ENCODE measurements around the gene CASTOR2. TPM values are rescaled to one million over a fixed set of nuclear protein-coding genes. Genes with fewer than 3 reads are reported as not detected.
"Not testable (repeated sequence)": the region's sequence is repeated elsewhere in the genome, so short reads cannot be mapped to it uniquely, and the experiment has no call there.

The CASTOR2 gene
- total and polyA plus RNA-seq, 12 donors, result 0.47 to 48.4 (median 17.3) TPM

- WGBS, 4 donors, result 84 to 96% (median 92%) methylated on average over 8 of the region's 8 CpGs
- no peaks in the 10 kb centered on the region for H3K9me3 ChIP-seq (replicated peaks in 1 of 3)
- H3K36me3 ChIP-seq (replicated peaks in 1 of 2), result peaks cover 0 to 92% of the 10 kb centered on the region in 2 donors
- TF ChIP-seq CTCF (IDR thresholded peaks at IDR 0.05) (no peak), POLR2A (IDR thresholded peaks at IDR 0.05) (no peak)
- H3K27me3 ChIP-seq, result no peaks in the 10 kb centered on the region
- DNase-seq, result no peak
- no peaks in the 10 kb centered on the region for H3K4me1 ChIP-seq (replicated peaks in 1 of 2)
- intact Hi-C loops (cut with DNase I), result no loop called here
- H3K27ac ChIP-seq, result no peak overlapping the region
- H3K4me3 ChIP-seq, result no peak overlapping the region
Observed at GRCh38 chr7:75064291-75064690, 99.8 kb downstream of the CASTOR2 start.

DNA sequence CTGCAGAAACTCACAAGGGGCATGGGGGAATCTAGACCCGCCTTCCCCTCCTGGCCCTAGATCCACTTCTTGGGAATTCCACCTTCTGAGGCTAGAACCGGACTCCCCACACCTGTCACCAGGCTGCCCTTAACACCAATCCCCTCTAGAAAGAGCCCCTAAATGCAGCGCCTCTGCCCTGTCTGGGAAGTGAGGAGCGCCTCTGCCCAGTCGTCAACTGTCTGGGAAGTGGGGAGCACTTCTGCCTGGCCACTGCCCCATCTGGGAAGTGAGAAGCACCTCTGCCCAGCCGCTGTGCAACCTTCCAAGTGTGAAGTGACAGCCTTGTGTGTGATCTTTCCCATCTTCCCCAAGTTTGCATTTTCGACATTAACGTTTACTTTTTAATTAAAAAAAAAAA is 100.3 kb downstream of the CASTOR2 start:
- Histone ChIP-seq H3K27ac (no peak overlapping the region), H3K36me3 (replicated peaks in 1 of 2) (peaks cover 0 to 92% of the 10 kb centered on the region in 2 donors), H3K4me3 (no peak overlapping the region), H3K27me3 (no peaks in the 10 kb centered on the region), H3K4me1 (replicated peaks in 1 of 2) (no peaks in the 10 kb centered on the region), H3K9me3 (replicated peaks in 1 of 3) (no peaks in the 10 kb centered on the region)
- TF ChIP-seq POLR2A (IDR thresholded peaks at IDR 0.05), result no peak
- no peak for TF ChIP-seq CTCF (IDR thresholded peaks at IDR 0.05)
- no peak for DNase-seq
- intact Hi-C loops (cut with DNase I), result no loop called here
- 93 to 97% (median 96%) methylated on average over 8 of the region's 8 CpGs for WGBS, 4 donors

GRCh38 chr7:75066521-75066920 is 102.0 kb downstream of the CASTOR2 start:
- TF ChIP-seq CTCF (IDR thresholded peaks at IDR 0.05) (no peak), POLR2A (IDR thresholded peaks at IDR 0.05) (no peak)
- 92 to 97% (median 94%) methylated on average over 8 to 9 of the region's 9 CpGs for WGBS, 4 donors
- DNase-seq, result peak in 1 of 7 donors; percentile 13
- Histone ChIP-seq H3K36me3 (replicated peaks in 1 of 2) (peaks cover 0 to 82% of the 10 kb centered on the region in 2 donors), H3K27ac (no peak overlapping the region), H3K4me3 (no peak overlapping the region), H3K4me1 (replicated peaks in 1 of 2) (no peaks in the 10 kb centered on the region), H3K27me3 (no peaks in the 10 kb centered on the region), H3K9me3 (replicated peaks in 1 of 3) (no peaks in the 10 kb centered on the region)
- intact Hi-C loops (cut with DNase I), result no loop called here

DNA sequence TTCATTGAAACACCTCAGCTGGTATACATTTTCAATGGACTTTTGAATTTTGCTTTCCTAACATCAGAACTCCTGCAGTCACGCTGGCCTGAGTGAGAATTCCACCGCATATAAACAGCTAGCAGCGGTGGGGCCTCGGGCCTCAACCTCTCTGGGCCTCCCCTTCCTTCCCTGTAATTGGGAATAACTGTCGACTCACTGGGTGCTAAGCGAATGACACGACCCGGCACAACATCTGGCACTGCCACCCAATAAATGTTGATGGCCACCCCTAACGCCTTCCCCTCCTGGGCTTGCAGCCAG is 108.4 kb downstream of the CASTOR2 start:
- no peak for DNase-seq
- Histone ChIP-seq H3K27me3 (no peaks in the 10 kb centered on the region), H3K36me3 (replicated peaks in 1 of 2) (peaks cover 0 to 20% of the 10 kb centered on the region in 2 donors), H3K4me1 (replicated peaks in 1 of 2) (peaks cover 0 to 9% of the 10 kb centered on the region in 2 donors), H3K9me3 (replicated peaks in 1 of 3) (no peaks in the 10 kb centered on the region), H3K4me3 (peak overlapping the region; percentile 16 to 85 (median 80)), H3K27ac (peak overlapping the region in 4 of 5 donors; percentile 74 to 95 (median 93))
- WGBS, 4 donors, result 1 to 4% (median 2%) methylated on average over 6 to 9 of the region's 9 CpGs
- no peak for TF ChIP-seq POLR2A (IDR thresholded peaks at IDR 0.05)
- TF ChIP-seq CTCF (IDR thresholded peaks at IDR 0.05), result no peak
- intact Hi-C loops (cut with DNase I), result no loop called here

- DNase-seq, result peak in 3 of 7 donors; percentile 2 to 42 (median 11)
- intact Hi-C loops (cut with DNase I), result not testable (repeated sequence)
- H3K27ac ChIP-seq, result peak overlapping the region in 4 of 5 donors; percentile 74 to 95 (median 93)
Observed at GRCh38 chr7:75074262-75074641, 109.7 kb downstream of the CASTOR2 start.

More at GRCh38 chr7:75074262-75074641, 109.7 kb downstream of the CASTOR2 start:
- WGBS, 4 donors, result 77 to 92% (median 78%) methylated on average over 4 to 6 of the region's 8 CpGs; no CpG with 5 or more reads in 1 of the 4 donors
- not testable (repeated sequence) for H3K9me3 ChIP-seq (replicated peaks in 1 of 3); H3K4me1 ChIP-seq (replicated peaks in 1 of 2); H3K27me3 ChIP-seq
- peaks cover 0 to 13% of the 10 kb centered on the region in 2 donors for H3K36me3 ChIP-seq (replicated peaks in 1 of 2)
- H3K4me3 ChIP-seq, result peak overlapping the region in 2 of 4 donors; percentile 79 to 85

Measured in adrenal gland (tissue), 12 donors.